ENCODE data around the gene KLF12.

DNA sequence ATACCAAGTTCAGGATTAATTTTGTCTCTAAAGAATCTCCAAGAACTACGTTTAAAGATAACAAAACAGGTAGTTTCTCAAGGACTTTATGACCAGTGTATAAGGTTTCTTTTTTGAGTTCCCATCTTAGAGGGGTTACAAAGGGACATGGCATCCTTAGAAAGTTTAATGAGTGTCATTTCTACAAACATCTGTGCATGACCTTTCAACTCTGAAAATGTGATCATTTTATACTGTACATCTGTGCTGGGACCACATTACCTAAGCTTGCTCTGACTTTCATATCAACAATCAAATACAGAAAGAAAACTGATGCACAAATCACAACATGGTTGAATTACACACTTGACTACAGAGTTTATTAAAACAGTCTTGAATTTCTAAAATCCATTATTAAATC, 37.1 kb downstream of the KLF12 start:
- TF ChIP-seq, protein P1, sequence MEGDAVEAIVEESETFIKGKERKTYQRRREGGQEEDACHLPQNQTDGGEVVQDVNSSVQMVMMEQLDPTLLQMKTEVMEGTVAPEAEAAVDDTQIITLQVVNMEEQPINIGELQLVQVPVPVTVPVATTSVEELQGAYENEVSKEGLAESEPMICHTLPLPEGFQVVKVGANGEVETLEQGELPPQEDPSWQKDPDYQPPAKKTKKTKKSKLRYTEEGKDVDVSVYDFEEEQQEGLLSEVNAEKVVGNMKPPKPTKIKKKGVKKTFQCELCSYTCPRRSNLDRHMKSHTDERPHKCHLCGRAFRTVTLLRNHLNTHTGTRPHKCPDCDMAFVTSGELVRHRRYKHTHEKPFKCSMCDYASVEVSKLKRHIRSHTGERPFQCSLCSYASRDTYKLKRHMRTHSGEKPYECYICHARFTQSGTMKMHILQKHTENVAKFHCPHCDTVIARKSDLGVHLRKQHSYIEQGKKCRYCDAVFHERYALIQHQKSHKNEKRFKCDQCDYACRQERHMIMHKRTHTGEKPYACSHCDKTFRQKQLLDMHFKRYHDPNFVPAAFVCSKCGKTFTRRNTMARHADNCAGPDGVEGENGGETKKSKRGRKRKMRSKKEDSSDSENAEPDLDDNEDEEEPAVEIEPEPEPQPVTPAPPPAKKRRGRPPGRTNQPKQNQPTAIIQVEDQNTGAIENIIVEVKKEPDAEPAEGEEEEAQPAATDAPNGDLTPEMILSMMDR (conservative IDR thresholded peaks at IDR 0.05 in 1 of 2, IDR thresholded peaks at IDR 0.05 in 1 of 2; ENCODE audit: extremely low read depth in 1 of 2, insufficient read depth in 1 of 2, low read depth in 1 of 2, low read length in 2 of 2): no peak
- TF ChIP-seq EZH2 (IDR thresholded peaks at IDR 0.05; ENCODE audit: borderline replicate concordance, low read length): no peak

Data from mammary epithelial cell (primary cell).